GM19463 (cell line): ENCODE measurements around the gene CFAP299.

Source experiments
- ATAC-seq: cut with Tn5 transposase; IDR thresholded peaks from one replicate; pipeline ENCODE4 v1.9.1; 2021; ENCODE audit warnings: mild to moderate bottlenecking, moderate library complexity; ENCODE audit not compliant: unreplicated experiment

CFAP299 gene

GRCh38 chr4:81003597-81004111 lies 668.1 kb downstream of the CFAP299 start:
- peak; percentile 99 for ATAC-seq

GRCh38 chr4:81007417-81007816 lies 671.9 kb downstream of the CFAP299 start:
- ATAC-seq = no peak
